Measurements from ENCODE around the gene CYP46A1.

Gene CYP46A1

DNA sequence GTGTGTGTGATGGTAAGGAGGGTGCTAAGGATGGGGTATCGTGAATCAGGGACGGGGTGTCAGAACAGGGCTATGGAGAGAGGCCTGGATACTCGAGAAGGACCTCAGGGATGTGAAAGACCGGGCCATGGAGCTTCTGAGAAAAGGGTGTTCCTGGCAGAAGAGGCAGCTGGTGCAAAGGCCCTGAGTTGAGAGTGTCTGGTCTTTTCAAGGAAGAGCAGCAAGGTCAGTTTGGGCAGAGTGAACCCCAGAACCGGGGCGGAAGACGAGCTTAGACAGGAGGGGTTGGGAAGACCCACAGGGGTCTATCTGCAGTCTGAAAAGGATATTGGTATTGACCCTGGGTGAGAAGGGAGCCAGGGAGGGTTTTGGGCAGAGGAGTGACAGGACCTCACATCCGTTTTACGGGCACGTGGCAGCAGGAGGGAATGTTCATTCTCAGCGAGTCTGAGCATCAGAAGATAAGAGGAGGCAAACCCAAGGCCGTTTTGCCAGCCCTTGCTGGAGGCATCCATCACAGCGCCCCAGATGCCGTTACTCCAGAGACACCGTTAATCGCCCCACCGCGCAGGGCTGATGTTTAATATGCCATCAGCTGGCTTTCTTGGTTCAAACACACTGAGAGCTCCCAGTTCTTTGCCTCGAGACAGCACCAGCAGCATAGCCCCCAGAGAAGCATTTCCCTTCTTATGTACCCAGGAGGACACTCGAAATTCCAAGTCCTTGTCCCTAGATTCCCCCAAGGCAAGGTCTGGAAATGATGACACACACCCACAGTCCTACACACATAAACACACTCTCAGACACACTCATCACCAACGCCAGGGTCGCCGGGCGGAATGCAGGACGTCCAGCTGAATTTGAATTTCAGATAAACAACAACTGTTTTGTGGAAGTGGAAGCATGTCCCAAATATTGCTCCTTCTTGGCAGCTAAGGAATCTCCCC is 67.7 kb downstream of the CYP46A1 start:
- Mint-ChIP-seq H3K36me3 (ENCODE audit: low read depth) (no peaks in the 10 kb centered on the region), H3K9me3 (no peaks in the 10 kb centered on the region), H3K4me3 (no peak overlapping the region), H3K4me1 (ENCODE audit: low read depth) (peaks cover 14% of the 10 kb centered on the region), H3K27me3 (peaks cover 40% of the 10 kb centered on the region), H3K27ac (no peak overlapping the region)

DNA sequence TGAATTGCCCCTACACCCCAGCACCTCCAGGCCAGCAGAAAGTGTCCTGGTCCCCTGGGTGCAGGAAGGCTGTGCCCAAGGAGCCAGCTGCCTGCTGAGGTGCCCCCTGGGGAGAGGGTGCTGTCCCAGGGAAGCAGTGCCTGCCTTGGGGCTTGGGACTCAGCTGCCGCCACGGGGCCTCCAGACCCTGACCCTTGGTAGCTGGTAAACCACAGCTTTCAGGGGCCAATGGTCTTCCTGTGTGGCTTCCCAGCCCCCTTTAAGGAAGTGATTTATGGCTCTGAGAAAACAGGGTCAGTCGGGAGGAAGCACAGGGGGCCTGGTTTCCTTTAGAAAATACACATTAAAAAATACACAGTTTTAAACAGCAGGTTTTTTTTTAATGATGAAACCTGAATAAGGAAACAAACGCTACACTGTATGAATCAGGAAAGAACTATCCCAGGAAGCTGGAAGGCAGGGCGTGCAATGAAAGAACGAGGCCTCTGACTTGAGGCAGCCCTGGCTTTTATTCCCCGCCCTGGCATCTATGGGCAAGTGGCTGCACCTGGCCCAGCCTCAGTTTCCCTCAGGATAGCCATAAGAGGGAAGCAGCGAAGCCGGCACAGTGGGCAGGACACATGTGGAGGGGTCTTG is 68.5 kb downstream of the CYP46A1 start:
- no peaks in the 10 kb centered on the region for H3K9me3 Mint-ChIP-seq

GRCh38 chr14:99753225-99754140 is 69.4 kb downstream of the CYP46A1 start:
- H3K27me3 Mint-ChIP-seq = peaks cover 37% of the 10 kb centered on the region

More for the DNA sequence above, 68.5 kb downstream of the CYP46A1 start:
- Mint-ChIP-seq H3K27ac (no peak overlapping the region), H3K27me3 (peaks cover 40% of the 10 kb centered on the region), H3K4me3 (no peak overlapping the region), H3K4me1 (ENCODE audit: low read depth) (peaks cover 14% of the 10 kb centered on the region), H3K36me3 (ENCODE audit: low read depth) (no peaks in the 10 kb centered on the region)

DNA sequence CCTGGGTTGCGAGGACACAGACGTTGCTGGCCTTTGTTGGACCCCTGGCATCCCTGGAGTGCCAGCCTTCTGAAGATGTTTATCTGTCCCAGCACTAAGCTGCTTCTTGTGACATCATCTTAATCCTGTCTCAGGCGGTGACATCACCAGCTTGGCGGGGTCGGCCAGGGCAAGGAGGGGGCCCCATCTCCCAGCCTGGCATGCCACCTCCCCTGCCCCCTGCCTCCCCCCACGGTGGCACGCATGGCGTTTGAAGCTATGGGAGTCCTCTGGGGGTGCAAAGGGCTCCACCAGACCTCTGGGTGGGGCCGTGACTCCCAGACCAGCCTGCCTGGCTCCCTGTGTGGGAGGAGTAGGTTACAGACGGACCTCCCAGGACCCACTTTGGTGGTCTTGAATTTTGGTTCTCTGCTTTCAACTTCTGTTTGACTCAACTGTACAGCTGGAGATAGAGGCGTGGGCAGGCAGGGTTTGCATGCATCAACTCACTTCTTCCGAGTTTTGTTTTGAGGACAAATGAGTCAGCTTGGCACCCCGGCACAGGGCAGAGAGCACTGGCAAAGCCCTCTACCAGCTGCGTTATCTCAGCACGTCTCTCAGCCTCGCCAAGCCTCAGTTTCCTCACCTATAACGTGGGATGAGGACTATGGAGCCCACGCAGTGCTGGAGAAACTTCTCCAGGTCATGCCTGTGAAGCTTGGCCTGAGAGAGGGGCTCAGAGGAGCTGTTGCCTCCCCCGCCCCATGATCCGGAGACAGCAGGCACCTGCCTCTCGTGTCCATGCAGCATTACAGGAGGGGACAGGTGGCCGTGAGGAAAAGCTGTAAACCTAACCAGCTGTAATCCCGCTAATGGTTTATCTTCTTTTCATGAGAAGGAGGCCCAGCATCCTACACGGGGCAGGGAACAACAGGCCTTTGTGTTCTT is 70.3 kb downstream of the CYP46A1 start:
- no peak overlapping the region for H3K27ac Mint-ChIP-seq
- no peaks in the 10 kb centered on the region for H3K9me3 Mint-ChIP-seq
- no peak overlapping the region for H3K4me3 Mint-ChIP-seq
- peaks cover 14% of the 10 kb centered on the region for H3K4me1 Mint-ChIP-seq (ENCODE audit: low read depth)
- H3K27me3 Mint-ChIP-seq = peaks cover 33% of the 10 kb centered on the region
- no peaks in the 10 kb centered on the region for H3K36me3 Mint-ChIP-seq (ENCODE audit: low read depth)

More at GRCh38 chr14:99753225-99754140, 69.4 kb downstream of the CYP46A1 start:
- no peaks in the 10 kb centered on the region for H3K36me3 Mint-ChIP-seq (ENCODE audit: low read depth)
- H3K27ac Mint-ChIP-seq = no peak overlapping the region
- H3K4me1 Mint-ChIP-seq (ENCODE audit: low read depth) = peaks cover 14% of the 10 kb centered on the region
- no peak overlapping the region for H3K4me3 Mint-ChIP-seq
- no peaks in the 10 kb centered on the region for H3K9me3 Mint-ChIP-seq

- Mint-ChIP-seq H3K9me3 (no peaks in the 10 kb centered on the region), H3K27ac (no peak overlapping the region), H3K36me3 (ENCODE audit: low read depth) (no peaks in the 10 kb centered on the region), H3K4me3 (no peak overlapping the region), H3K27me3 (peaks cover 31% of the 10 kb centered on the region), H3K4me1 (ENCODE audit: low read depth) (peaks cover 14% of the 10 kb centered on the region)
Observed at GRCh38 chr14:99755068-99755405, 70.9 kb downstream of the CYP46A1 start.

GRCh38 chr14:99755629-99756603 is 71.8 kb downstream of the CYP46A1 start:
- Mint-ChIP-seq H3K4me3 (no peak overlapping the region), H3K27me3 (peaks cover 30% of the 10 kb centered on the region), H3K27ac (no peak overlapping the region), H3K36me3 (ENCODE audit: low read depth) (no peaks in the 10 kb centered on the region), H3K4me1 (ENCODE audit: low read depth) (peaks cover 14% of the 10 kb centered on the region), H3K9me3 (no peaks in the 10 kb centered on the region)

GRCh38 chr14:99756796-99757195 is 72.7 kb downstream of the CYP46A1 start:
- H3K4me3 Mint-ChIP-seq = no peak overlapping the region
- H3K27ac Mint-ChIP-seq = no peak overlapping the region
- H3K36me3 Mint-ChIP-seq (ENCODE audit: low read depth) = no peaks in the 10 kb centered on the region
- H3K27me3 Mint-ChIP-seq = peaks cover 21% of the 10 kb centered on the region
- no peaks in the 10 kb centered on the region for H3K9me3 Mint-ChIP-seq
- peaks cover 14% of the 10 kb centered on the region for H3K4me1 Mint-ChIP-seq (ENCODE audit: low read depth)

GRCh38 chr14:99757331-99758070 is 73.4 kb downstream of the CYP46A1 start:
- no peaks in the 10 kb centered on the region for H3K36me3 Mint-ChIP-seq (ENCODE audit: low read depth)
- H3K4me3 Mint-ChIP-seq = no peak overlapping the region
- H3K27me3 Mint-ChIP-seq = peaks cover 15% of the 10 kb centered on the region
- no peak overlapping the region for H3K27ac Mint-ChIP-seq
- peaks cover 10% of the 10 kb centered on the region for H3K4me1 Mint-ChIP-seq (ENCODE audit: low read depth)
- H3K9me3 Mint-ChIP-seq = no peaks in the 10 kb centered on the region

GRCh38 chr14:99758121-99758821 is 74.2 kb downstream of the CYP46A1 start:
- Mint-ChIP-seq H3K4me1 (ENCODE audit: low read depth) (peaks cover 10% of the 10 kb centered on the region), H3K27ac (no peak overlapping the region), H3K36me3 (ENCODE audit: low read depth) (no peaks in the 10 kb centered on the region), H3K9me3 (no peaks in the 10 kb centered on the region), H3K27me3 (peaks cover 14% of the 10 kb centered on the region), H3K4me3 (no peak overlapping the region)

DNA sequence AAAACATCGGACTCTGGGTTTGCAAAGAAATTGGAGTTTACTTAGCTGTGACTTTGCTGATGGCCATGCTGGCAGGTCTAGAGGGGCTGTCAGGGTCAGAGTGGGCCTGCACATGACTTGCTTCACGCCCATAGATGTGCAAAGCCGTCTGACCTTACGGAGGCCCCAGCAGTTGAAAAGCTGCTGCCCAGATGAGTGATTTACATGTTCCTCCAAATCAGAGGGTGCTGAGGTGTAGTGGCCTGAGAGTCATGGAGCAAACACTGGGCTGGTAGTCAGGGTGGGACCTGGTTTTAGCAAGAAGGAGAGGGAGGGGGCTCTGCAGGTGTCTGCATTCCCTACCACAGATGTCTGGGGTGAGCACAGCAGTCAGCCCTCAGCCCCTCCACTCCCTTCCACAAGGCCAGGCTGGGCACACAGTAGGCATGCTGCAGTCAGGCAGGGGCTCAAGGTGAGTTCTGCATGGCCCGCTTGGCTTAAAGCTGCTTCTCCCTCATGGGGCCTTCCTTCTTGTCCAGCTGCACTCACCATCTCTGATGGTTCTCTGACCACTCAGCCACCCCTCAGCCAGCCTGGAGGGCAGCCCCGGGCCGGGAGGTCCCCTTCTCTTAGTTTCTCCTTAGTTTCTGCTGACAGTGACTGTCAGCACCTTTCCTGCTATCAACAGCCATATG is 74.9 kb downstream of the CYP46A1 start:
- no peak overlapping the region for H3K27ac Mint-ChIP-seq
- H3K36me3 Mint-ChIP-seq (ENCODE audit: low read depth) = no peaks in the 10 kb centered on the region
- peaks cover 8% of the 10 kb centered on the region for H3K27me3 Mint-ChIP-seq
- H3K9me3 Mint-ChIP-seq = no peaks in the 10 kb centered on the region
- no peak overlapping the region for H3K4me3 Mint-ChIP-seq
- H3K4me1 Mint-ChIP-seq (ENCODE audit: low read depth) = peaks cover 4% of the 10 kb centered on the region

- H3K4me1 Mint-ChIP-seq (ENCODE audit: low read depth) = peaks cover under 1% of the 10 kb centered on the region
- H3K27me3 Mint-ChIP-seq = peaks cover 4% of the 10 kb centered on the region
- H3K4me3 Mint-ChIP-seq = no peak overlapping the region
- no peaks in the 10 kb centered on the region for H3K36me3 Mint-ChIP-seq (ENCODE audit: low read depth)
- H3K9me3 Mint-ChIP-seq = no peaks in the 10 kb centered on the region
- no peak overlapping the region for H3K27ac Mint-ChIP-seq
Observed at GRCh38 chr14:99759546-99759925, 75.4 kb downstream of the CYP46A1 start.

DNA sequence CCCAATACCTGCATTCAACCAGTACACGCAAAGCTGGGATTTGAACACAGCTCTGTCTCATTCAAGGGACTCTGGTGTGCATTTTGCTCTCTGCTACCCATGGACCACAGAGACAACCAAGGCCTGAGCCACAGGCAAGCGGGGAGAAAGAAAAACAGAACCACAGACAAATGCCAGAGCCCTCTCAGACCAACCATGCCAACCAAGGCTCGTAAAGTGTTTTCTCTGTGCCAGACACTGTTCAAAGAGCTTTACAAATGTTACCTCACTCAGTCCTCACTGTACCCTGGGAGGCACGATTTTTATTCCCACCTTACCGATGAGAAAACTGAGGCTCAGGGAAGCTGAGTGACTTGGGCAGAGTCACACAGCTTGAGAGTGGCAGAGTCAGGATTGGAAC is 76.7 kb downstream of the CYP46A1 start:
- Mint-ChIP-seq H3K4me3 (no peak overlapping the region), H3K9me3 (no peaks in the 10 kb centered on the region), H3K27me3 (peaks cover 3% of the 10 kb centered on the region), H3K36me3 (ENCODE audit: low read depth) (no peaks in the 10 kb centered on the region), H3K4me1 (ENCODE audit: low read depth) (no peaks in the 10 kb centered on the region), H3K27ac (no peak overlapping the region)
